KMS-11 (cell line): Measurements from ENCODE around the gene SLC38A2.

Experiments
- H2AFZ ChIP-seq: fragments of 200-600 bp; sonication (generic); 2 replicates; pipeline ENCODE4 v1.6.1; 2016; ENCODE audit warnings: antibody characterized with exemption, mixed run types, low read depth
- H3K27ac ChIP-seq: fragments of 200-600 bp; sonication (generic); 2 replicates; pipeline ENCODE4 v1.6.1; 2016; ENCODE audit warnings: mild to moderate bottlenecking, mixed run types
- H3K27me3 ChIP-seq: fragments of 200-600 bp; sonication (generic); 2 replicates; pipeline ENCODE4 v1.6.1; 2017; ENCODE audit warnings: mild to moderate bottlenecking, low read depth, mixed run types, moderate library complexity; ENCODE audit not compliant: insufficient read depth
- H3K36me3 ChIP-seq: fragments of 200-600 bp; sonication (generic); 2 replicates; pipeline ENCODE4 v1.6.1; 2017; ENCODE audit warnings: mild to moderate bottlenecking, mixed run types; ENCODE audit not compliant: insufficient read depth
- H3K4me1 ChIP-seq: fragments of 200-600 bp; sonication (generic); 2 replicates; pipeline ENCODE4 v1.6.1; 2016; ENCODE audit warnings: mild to moderate bottlenecking, low read depth, mixed run types; ENCODE audit not compliant: poor library complexity, severe bottlenecking
- H3K4me2 ChIP-seq: fragments of 200-600 bp; sonication (generic); 2 replicates; pipeline ENCODE4 v1.7.0; 2016; ENCODE audit warnings: mild to moderate bottlenecking, mixed run types
- H3K4me3 ChIP-seq: fragments of 200-600 bp; sonication (generic); IDR thresholded peaks from 2 replicates; pipeline ENCODE4 v1.6.1; 2017; ENCODE audit warnings: low read depth, low read length, mixed read lengths; ENCODE audit not compliant: insufficient read depth
- H3K79me2 ChIP-seq: fragments of 200-600 bp; sonication (generic); 2 replicates; pipeline ENCODE4 v1.6.1; 2016; ENCODE audit warnings: low read depth, mixed run types; ENCODE audit not compliant: insufficient read depth
- H3K9ac ChIP-seq: fragments of 200-600 bp; sonication (generic); 2 replicates; pipeline ENCODE4 v1.6.1; 2016; ENCODE audit warnings: mild to moderate bottlenecking, mixed run types
- H4K20me1 ChIP-seq: fragments of 200-600 bp; sonication (generic); 2 replicates; pipeline ENCODE4 v1.6.1; 2016; ENCODE audit warnings: mild to moderate bottlenecking, mixed run types; ENCODE audit not compliant: insufficient read depth
- TF ChIP-seq, protein P1 (sequence below): fragments of 200-600 bp; sonication (generic); conservative IDR thresholded peaks from 2 replicates; pipeline ENCODE4 v1.6.1; 2017; ENCODE audit warnings: low read depth, mild to moderate bottlenecking, antibody characterized with exemption, low read length, moderate library complexity, mixed read lengths

SLC38A2 gene

DNA sequence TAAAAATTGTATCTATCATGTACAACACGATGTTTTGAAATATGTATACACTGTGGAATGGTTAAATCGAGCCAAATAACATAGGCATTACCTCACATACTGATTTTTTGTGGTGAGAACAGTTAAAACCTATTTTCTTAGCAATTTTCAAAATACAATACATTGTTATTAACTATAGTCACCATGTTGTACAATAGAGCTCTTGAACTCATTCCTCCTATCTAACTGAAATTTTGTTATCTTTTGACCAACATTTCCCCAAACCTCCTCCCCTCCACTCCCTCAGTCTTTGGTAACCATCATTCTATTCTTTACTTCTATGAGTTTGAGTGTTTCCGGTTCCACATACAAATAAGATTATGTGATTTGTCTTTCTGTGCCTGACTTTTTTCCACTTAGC is 6.8 kb upstream of the SLC38A2 start:
- TF ChIP-seq, protein P1, sequence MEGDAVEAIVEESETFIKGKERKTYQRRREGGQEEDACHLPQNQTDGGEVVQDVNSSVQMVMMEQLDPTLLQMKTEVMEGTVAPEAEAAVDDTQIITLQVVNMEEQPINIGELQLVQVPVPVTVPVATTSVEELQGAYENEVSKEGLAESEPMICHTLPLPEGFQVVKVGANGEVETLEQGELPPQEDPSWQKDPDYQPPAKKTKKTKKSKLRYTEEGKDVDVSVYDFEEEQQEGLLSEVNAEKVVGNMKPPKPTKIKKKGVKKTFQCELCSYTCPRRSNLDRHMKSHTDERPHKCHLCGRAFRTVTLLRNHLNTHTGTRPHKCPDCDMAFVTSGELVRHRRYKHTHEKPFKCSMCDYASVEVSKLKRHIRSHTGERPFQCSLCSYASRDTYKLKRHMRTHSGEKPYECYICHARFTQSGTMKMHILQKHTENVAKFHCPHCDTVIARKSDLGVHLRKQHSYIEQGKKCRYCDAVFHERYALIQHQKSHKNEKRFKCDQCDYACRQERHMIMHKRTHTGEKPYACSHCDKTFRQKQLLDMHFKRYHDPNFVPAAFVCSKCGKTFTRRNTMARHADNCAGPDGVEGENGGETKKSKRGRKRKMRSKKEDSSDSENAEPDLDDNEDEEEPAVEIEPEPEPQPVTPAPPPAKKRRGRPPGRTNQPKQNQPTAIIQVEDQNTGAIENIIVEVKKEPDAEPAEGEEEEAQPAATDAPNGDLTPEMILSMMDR = no peak
- Histone ChIP-seq H3K9ac (no peak overlapping the region), H3K4me2 (no peak overlapping the region), H3K27ac (no peak overlapping the region), H3K4me1 (peaks cover 13% of the 10 kb centered on the region), H2AFZ (no peak overlapping the region), H3K79me2 (peaks cover 1% of the 10 kb centered on the region; the same call in 1 of the 2 replicates), H3K36me3 (no peaks in the 10 kb centered on the region), H4K20me1 (no peaks in the 10 kb centered on the region), H3K4me3 (no peak overlapping the region), H3K27me3 (no peaks in the 10 kb centered on the region)

DNA sequence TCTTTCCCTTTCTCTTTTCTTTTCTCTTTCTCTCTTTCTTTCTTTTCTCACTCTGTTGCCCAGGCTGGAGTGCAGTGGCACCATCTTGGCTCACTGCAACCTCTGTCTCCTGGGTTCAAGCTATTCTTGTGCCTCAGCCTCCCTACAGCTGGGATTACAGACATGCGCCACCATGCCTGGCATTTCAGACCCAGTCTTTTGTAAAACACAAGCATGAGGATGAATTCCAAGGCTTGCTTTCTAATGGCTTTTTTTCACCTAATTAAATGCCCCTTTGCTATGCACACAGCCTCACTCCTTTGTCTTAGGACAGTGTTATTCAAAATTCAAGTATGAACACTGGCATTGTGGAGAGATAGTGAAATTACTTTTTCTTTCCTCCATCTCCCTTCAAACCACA is 6.0 kb upstream of the SLC38A2 start:
- Histone ChIP-seq H3K9ac (no peak overlapping the region), H3K27ac (no peak overlapping the region), H3K4me1 (peaks cover 14% of the 10 kb centered on the region), H3K79me2 (no peaks in the 10 kb centered on the region), H3K4me2 (no peak overlapping the region), H3K4me3 (no peak overlapping the region), H4K20me1 (no peaks in the 10 kb centered on the region), H3K27me3 (no peaks in the 10 kb centered on the region), H3K36me3 (no peaks in the 10 kb centered on the region), H2AFZ (no peak overlapping the region)
- TF ChIP-seq, protein P1 = no peak

GRCh38 chr12:46377678-46378077 is 5.1 kb upstream of the SLC38A2 start:
- H3K4me3 ChIP-seq = no peak overlapping the region
- H2AFZ ChIP-seq = no peak overlapping the region
- TF ChIP-seq, protein P1 = no peak
- H3K27ac ChIP-seq = no peak overlapping the region
- H3K36me3 ChIP-seq = no peaks in the 10 kb centered on the region
- peaks cover 15% of the 10 kb centered on the region for H3K4me1 ChIP-seq
- H4K20me1 ChIP-seq = no peaks in the 10 kb centered on the region
- H3K79me2 ChIP-seq = no peaks in the 10 kb centered on the region
- H3K4me2 ChIP-seq = no peak overlapping the region
- no peak overlapping the region for H3K9ac ChIP-seq
- no peaks in the 10 kb centered on the region for H3K27me3 ChIP-seq

DNA sequence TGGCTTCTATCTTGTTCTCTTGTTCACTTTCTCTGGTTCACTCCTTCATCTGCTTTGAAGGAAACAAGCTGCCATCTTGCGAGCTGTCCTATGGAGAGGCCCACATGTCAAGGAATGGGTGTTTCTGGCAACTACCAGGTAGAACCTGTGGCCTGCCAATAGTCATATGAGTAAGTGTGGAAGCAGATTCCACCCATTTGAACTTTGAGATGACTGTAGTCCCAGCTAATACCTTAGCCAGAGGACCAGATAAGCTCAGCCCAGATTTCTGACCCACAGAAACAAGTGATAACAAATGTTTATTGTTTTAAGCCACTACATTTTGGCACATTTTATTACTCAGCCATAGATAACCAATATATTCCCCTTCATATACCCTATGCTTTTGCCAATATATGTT is 4.0 kb upstream of the SLC38A2 start:
- Histone ChIP-seq H3K4me3 (no peak overlapping the region), H3K27me3 (no peaks in the 10 kb centered on the region), H3K4me2 (no peak overlapping the region), H3K36me3 (no peaks in the 10 kb centered on the region), H3K9ac (no peak overlapping the region), H2AFZ (no peak overlapping the region), H3K79me2 (peaks cover 10% of the 10 kb centered on the region), H3K27ac (no peak overlapping the region), H3K4me1 (peaks cover 4% of the 10 kb centered on the region), H4K20me1 (no peaks in the 10 kb centered on the region)
- TF ChIP-seq, protein P1 = no peak
